ENCODE measurements around the gene OR4D6.

Gene OR4D6

GRCh38 chr11:59456661-59457060, at the start of gene OR4D6:
TSS of gene OR4D6 (plus strand) at chr11:59456961. CDS start at chr11:59456961, 0 bp downstream.
- H3K27ac ChIP-seq = no peak within 1 kb of the TSS
- TF ChIP-seq CTCF (conservative IDR thresholded peaks at IDR 0.05) (no peak), ZFX (IDR thresholded peaks at IDR 0.05) (no peak)

- H3K27ac ChIP-seq = no peak overlapping the region
- TF ChIP-seq ZFX (IDR thresholded peaks at IDR 0.05) (no peak), CTCF (conservative IDR thresholded peaks at IDR 0.05) (no peak)
Observed at GRCh38 chr11:59413646-59414045, 43.1 kb upstream of the OR4D6 start.

- no peak overlapping the region for H3K27ac ChIP-seq
- TF ChIP-seq ZFX (IDR thresholded peaks at IDR 0.05) (no peak), CTCF (conservative IDR thresholded peaks at IDR 0.05) (no peak)
Observed at GRCh38 chr11:59415111-59415510, 41.6 kb upstream of the OR4D6 start.

- TF ChIP-seq CTCF (conservative IDR thresholded peaks at IDR 0.05) (no peak), ZFX (IDR thresholded peaks at IDR 0.05) (no peak)
- H3K27ac ChIP-seq = no peak overlapping the region
Observed at GRCh38 chr11:59416613-59417012, 40.1 kb upstream of the OR4D6 start.

GRCh38 chr11:59417023-59417422, 39.7 kb upstream of the OR4D6 start:
- TF ChIP-seq ZFX (IDR thresholded peaks at IDR 0.05) (no peak), CTCF (conservative IDR thresholded peaks at IDR 0.05) (no peak)
- H3K27ac ChIP-seq = no peak overlapping the region

- TF ChIP-seq CTCF (conservative IDR thresholded peaks at IDR 0.05) (no peak), ZFX (IDR thresholded peaks at IDR 0.05) (no peak)
- no peak overlapping the region for H3K27ac ChIP-seq
Observed at GRCh38 chr11:59418156-59418555, 38.6 kb upstream of the OR4D6 start.

- TF ChIP-seq ZFX (IDR thresholded peaks at IDR 0.05) (no peak), CTCF (conservative IDR thresholded peaks at IDR 0.05) (no peak)
Observed at GRCh38 chr11:59423835-59424234, 32.9 kb upstream of the OR4D6 start.

More at GRCh38 chr11:59423835-59424234, 32.9 kb upstream of the OR4D6 start:
- H3K27ac ChIP-seq = no peak overlapping the region
